VCaP (cell line): ENCODE data around the gene VASP.

Experiments
- H3K27ac ChIP-seq: fragments of 450-650 bp; 2 replicates; pipeline ENCODE4 v1.5.1; 2017
- TF ChIP-seq, protein P1 (sequence below): fragments of 450-650 bp; conservative IDR thresholded peaks from 2 replicates; pipeline ENCODE4 v1.5.1; 2017; ENCODE audit warnings: mild to moderate bottlenecking, moderate library complexity

Gene VASP

DNA sequence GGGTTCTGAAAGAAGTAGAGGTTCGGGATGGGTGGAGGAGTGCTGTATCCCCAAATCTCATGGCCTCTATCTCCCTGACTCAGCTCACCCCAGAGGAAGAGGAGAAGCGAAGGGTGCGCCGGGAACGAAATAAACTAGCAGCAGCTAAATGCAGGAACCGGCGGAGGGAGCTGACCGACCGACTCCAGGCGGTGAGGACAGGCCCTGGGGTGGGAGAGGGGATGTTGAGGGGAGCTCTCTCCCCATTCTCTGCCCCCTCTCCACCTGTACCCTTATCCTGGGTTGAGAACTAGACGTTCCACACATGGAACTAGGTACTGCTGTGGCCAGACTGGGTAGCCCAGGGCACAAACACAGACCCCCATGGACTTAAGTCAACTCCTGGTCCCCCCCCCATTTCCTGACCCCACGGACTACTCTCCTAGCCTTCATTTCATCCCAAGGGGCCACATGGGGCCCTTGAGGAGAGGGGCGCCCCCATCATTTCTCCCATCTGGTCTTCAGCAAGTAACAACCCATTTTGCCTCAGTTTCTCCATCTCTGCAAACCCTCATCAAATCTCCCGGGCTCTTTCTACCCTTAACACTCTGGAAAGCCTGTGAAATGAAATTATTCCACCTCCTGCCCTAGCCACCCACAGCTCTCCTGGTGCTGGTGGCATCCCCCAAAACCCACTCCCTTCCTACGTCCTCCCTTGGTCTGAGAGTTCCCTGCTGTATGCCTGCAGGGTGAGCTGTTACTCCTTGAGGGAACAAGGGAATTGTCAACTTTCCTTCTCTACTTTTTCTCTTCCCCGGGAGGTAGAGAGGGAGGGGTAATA is 36.0 kb upstream of the VASP start:
- H3K27ac ChIP-seq, result no peak overlapping the region
- TF ChIP-seq, protein P1, sequence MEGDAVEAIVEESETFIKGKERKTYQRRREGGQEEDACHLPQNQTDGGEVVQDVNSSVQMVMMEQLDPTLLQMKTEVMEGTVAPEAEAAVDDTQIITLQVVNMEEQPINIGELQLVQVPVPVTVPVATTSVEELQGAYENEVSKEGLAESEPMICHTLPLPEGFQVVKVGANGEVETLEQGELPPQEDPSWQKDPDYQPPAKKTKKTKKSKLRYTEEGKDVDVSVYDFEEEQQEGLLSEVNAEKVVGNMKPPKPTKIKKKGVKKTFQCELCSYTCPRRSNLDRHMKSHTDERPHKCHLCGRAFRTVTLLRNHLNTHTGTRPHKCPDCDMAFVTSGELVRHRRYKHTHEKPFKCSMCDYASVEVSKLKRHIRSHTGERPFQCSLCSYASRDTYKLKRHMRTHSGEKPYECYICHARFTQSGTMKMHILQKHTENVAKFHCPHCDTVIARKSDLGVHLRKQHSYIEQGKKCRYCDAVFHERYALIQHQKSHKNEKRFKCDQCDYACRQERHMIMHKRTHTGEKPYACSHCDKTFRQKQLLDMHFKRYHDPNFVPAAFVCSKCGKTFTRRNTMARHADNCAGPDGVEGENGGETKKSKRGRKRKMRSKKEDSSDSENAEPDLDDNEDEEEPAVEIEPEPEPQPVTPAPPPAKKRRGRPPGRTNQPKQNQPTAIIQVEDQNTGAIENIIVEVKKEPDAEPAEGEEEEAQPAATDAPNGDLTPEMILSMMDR, result no peak

DNA sequence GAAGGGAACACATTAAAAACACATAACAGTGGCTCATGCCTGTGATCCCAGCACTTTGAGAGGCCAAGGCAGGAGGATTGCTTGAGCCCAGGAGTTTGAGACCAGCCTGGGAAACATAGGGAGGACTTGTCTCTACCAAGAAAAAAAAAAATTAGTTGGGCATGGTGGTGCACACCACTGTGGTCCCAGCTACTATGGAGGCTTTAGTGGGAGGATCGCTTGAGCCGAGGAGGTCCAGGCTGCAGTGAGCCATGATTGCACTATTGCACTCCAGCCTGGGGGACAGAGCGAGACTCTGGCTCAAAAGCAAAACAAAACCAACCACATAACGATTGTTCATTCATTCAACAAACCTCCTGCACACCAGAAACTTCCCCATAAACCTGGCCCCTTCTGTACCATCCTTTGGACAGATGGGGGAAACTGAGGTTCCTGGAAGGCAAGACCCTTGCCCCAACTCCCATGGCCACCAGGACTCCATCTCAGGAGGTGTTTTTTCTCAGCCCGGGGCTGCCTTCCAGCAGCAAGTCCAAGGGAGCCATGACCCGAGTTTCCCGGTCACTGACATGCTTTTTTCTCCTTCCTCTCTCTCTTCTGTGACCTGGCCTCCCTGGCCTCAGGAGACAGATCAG is 35.2 kb upstream of the VASP start:
- H3K27ac ChIP-seq, result no peak overlapping the region
- TF ChIP-seq, protein P1, result no peak

DNA sequence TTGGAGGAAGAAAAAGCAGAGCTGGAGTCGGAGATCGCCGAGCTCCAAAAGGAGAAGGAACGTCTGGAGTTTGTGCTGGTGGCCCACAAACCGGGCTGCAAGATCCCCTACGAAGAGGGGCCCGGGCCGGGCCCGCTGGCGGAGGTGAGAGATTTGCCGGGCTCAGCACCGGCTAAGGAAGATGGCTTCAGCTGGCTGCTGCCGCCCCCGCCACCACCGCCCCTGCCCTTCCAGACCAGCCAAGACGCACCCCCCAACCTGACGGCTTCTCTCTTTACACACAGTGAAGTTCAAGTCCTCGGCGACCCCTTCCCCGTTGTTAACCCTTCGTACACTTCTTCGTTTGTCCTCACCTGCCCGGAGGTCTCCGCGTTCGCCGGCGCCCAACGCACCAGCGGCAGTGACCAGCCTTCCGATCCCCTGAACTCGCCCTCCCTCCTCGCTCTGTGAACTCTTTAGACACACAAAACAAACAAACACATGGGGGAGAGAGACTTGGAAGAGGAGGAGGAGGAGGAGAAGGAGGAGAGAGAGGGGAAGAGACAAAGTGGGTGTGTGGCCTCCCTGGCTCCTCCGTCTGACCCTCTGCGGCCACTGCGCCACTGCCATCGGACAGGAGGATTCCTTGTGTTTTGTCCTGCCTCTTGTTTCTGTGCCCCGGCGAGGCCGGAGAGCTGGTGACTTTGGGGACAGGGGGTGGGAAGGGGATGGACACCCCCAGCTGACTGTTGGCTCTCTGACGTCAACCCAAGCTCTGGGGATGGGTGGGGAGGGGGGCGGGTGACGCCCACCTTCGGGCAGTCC is 34.5 kb upstream of the VASP start:
- H3K27ac ChIP-seq, result no peak overlapping the region

GRCh38 chr19:45473367-45473681 is 34.0 kb upstream of the VASP start:
- TF ChIP-seq, protein P1, result no peak
- H3K27ac ChIP-seq, result no peak overlapping the region

More for the DNA sequence above, 34.5 kb upstream of the VASP start:
- TF ChIP-seq, protein P1, result no peak

GRCh38 chr19:45473682-45474605 is 33.3 kb upstream of the VASP start:
- peak overlapping the region; percentile 28; the same call in 1 of the 2 replicates for H3K27ac ChIP-seq
- TF ChIP-seq, protein P1, result no peak

DNA sequence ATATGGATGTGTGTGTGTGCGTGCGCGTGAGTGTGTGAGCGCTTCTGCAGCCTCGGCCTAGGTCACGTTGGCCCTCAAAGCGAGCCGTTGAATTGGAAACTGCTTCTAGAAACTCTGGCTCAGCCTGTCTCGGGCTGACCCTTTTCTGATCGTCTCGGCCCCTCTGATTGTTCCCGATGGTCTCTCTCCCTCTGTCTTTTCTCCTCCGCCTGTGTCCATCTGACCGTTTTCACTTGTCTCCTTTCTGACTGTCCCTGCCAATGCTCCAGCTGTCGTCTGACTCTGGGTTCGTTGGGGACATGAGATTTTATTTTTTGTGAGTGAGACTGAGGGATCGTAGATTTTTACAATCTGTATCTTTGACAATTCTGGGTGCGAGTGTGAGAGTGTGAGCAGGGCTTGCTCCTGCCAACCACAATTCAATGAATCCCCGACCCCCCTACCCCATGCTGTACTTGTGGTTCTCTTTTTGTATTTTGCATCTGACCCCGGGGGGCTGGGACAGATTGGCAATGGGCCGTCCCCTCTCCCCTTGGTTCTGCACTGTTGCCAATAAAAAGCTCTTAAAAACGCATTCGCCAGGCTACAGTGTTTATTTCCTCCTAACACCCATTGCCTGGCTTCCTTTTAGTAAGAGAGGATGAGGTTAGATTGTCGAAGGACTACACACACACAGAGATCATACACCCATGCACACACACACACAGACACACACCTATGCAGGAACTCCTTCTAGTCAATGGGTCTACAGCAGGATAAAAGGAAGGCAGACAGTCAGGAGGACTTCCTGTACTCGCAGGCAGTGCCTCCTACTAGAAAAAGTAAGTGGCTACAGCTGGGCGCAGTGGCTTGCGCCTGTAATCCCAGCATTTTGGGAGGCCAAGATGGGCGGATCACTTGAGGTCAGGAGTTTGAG is 32.4 kb upstream of the VASP start:
- peak overlapping the region; percentile 28 for H3K27ac ChIP-seq
- TF ChIP-seq, protein P1, result no peak
